ENCODE data around the gene PAPPA2. TPM values are rescaled to one million over a fixed set of nuclear protein-coding genes. Genes with fewer than 3 reads are reported as not detected.

PAPPA2 gene
- total RNA-seq, 2 experiments from 2014 or later: 0.19 TPM; not detected in 1

GRCh38 chr1:176790786-176791185 is 327.8 kb downstream of the PAPPA2 start:
- no peak for TF ChIP-seq EZH2phosphoT487 (IDR thresholded peaks at IDR 0.05; ENCODE audit: borderline replicate concordance, low read depth, low read length)
- TF ChIP-seq, protein P1, sequence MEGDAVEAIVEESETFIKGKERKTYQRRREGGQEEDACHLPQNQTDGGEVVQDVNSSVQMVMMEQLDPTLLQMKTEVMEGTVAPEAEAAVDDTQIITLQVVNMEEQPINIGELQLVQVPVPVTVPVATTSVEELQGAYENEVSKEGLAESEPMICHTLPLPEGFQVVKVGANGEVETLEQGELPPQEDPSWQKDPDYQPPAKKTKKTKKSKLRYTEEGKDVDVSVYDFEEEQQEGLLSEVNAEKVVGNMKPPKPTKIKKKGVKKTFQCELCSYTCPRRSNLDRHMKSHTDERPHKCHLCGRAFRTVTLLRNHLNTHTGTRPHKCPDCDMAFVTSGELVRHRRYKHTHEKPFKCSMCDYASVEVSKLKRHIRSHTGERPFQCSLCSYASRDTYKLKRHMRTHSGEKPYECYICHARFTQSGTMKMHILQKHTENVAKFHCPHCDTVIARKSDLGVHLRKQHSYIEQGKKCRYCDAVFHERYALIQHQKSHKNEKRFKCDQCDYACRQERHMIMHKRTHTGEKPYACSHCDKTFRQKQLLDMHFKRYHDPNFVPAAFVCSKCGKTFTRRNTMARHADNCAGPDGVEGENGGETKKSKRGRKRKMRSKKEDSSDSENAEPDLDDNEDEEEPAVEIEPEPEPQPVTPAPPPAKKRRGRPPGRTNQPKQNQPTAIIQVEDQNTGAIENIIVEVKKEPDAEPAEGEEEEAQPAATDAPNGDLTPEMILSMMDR (conservative IDR thresholded peaks at IDR 0.05; ENCODE audit: low read length): no peak
- H3K79me2 ChIP-seq (ENCODE audit: insufficient read depth, low read depth, low read length): no peaks in the 10 kb centered on the region
- H3K9me3 ChIP-seq (ENCODE audit: low read length): no peaks in the 10 kb centered on the region
- H3K36me3 ChIP-seq (ENCODE audit: insufficient read depth, low read length): no peaks in the 10 kb centered on the region
- H3K4me2 ChIP-seq (ENCODE audit: low read length): no peak overlapping the region
- no peak overlapping the region for H3K27ac ChIP-seq (ENCODE audit: low read depth, low read length, poor library complexity, severe bottlenecking)
- no peaks in the 10 kb centered on the region for H3K9me2 ChIP-seq (ENCODE audit: insufficient read depth, low read length)
- intact Hi-C loops (cut with micrococcal nuclease; ENCODE audit: unreplicated experiment): no loop called here
- H3K4me1 ChIP-seq (ENCODE audit: insufficient read depth, low read length, poor library complexity, severe bottlenecking): no peaks in the 10 kb centered on the region
- no peak overlapping the region for H3K4me3 ChIP-seq (ENCODE audit: low read depth, low read length, poor library complexity, severe bottlenecking)
- ChIA-PET POLR2A (interaction anchor here (0.6 to 0.7 kb wide), 2 partner anchors 26 to 92 kb away, joined by 3 to 5 read pairs; no protein-coding TSS in a partner anchor), CTCF (ENCODE audit: unreplicated experiment) (no interaction called here)
- BruUV-seq (replicated peaks): no TSS peak
- H2AFZ ChIP-seq (ENCODE audit: low read length): no peak overlapping the region
- H4K20me1 ChIP-seq (ENCODE audit: insufficient read depth, low read length): no peaks in the 10 kb centered on the region
- no peak for DNase-seq (ENCODE audit: low spot score)

- H3K4me3 ChIP-seq (ENCODE audit: low read depth, low read length, poor library complexity, severe bottlenecking): no peak overlapping the region
- POLR2A ChIA-PET: no interaction called here
- no peaks in the 10 kb centered on the region for H3K4me1 ChIP-seq (ENCODE audit: insufficient read depth, low read length, poor library complexity, severe bottlenecking)
- H2AFZ ChIP-seq (ENCODE audit: low read length): no peak overlapping the region
- H3K9me3 ChIP-seq (ENCODE audit: low read length): no peaks in the 10 kb centered on the region
- no peaks in the 10 kb centered on the region for H3K36me3 ChIP-seq (ENCODE audit: insufficient read depth, low read length)
- H3K4me2 ChIP-seq (ENCODE audit: low read length): no peak overlapping the region
- DNase-seq (ENCODE audit: low spot score): no peak
- no peaks in the 10 kb centered on the region for H4K20me1 ChIP-seq (ENCODE audit: insufficient read depth, low read length)
- H3K27ac ChIP-seq (ENCODE audit: low read depth, low read length, poor library complexity, severe bottlenecking): no peak overlapping the region
- BruUV-seq (replicated peaks): no TSS peak
- no peaks in the 10 kb centered on the region for H3K79me2 ChIP-seq (ENCODE audit: insufficient read depth, low read depth, low read length)
- intact Hi-C loops (cut with micrococcal nuclease; ENCODE audit: unreplicated experiment): no loop called here
- TF ChIP-seq, protein P1 (conservative IDR thresholded peaks at IDR 0.05; ENCODE audit: low read length): no peak
- no peak for TF ChIP-seq EZH2phosphoT487 (IDR thresholded peaks at IDR 0.05; ENCODE audit: borderline replicate concordance, low read depth, low read length)
- no peaks in the 10 kb centered on the region for H3K9me2 ChIP-seq (ENCODE audit: insufficient read depth, low read length)
- CTCF ChIA-PET (ENCODE audit: unreplicated experiment): no interaction called here
These were observed 328.9 kb downstream of the PAPPA2 start for GRCh38 chr1:176791906-176792305.

DNA sequence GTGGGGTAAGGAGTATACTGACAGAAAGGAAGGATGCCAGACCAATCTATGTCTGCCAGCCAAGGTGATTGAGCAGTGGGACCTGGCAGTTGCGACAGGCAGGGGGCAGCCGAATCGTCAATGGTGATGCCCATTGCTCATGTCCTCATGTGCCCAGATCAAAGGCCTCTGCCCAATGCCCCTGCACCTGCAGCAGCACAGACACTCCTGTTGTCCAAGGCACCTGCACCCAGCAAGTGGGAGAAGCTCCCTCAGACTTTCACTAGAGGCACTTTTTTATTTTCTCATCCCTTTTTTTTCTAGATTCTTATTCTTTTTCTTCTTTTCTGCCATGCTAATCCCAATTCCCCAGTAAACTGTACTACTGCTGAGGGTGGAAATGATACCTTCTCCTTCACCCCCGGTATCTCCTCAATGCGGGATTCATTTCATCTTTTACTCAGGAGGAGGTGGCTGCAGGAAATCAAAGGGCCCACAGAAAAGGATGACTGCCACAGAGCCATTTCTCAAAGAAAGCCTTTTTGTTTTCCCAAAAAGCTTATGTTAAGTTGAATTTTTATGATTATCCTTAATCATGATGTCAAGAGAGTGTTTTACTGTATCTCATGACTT is 332.0 kb downstream of the PAPPA2 start:
- no peaks in the 10 kb centered on the region for H3K4me1 ChIP-seq (ENCODE audit: insufficient read depth, low read length, poor library complexity, severe bottlenecking)
- ChIA-PET POLR2A (no interaction called here), CTCF (ENCODE audit: unreplicated experiment) (no interaction called here)
- no peaks in the 10 kb centered on the region for H3K9me3 ChIP-seq (ENCODE audit: low read length)
- intact Hi-C loops (cut with micrococcal nuclease; ENCODE audit: unreplicated experiment): no loop called here
- no peaks in the 10 kb centered on the region for H3K36me3 ChIP-seq (ENCODE audit: insufficient read depth, low read length)
- TF ChIP-seq, protein P1 (conservative IDR thresholded peaks at IDR 0.05; ENCODE audit: low read length): no peak
- H3K9me2 ChIP-seq (ENCODE audit: insufficient read depth, low read length): no peaks in the 10 kb centered on the region
- no peaks in the 10 kb centered on the region for H4K20me1 ChIP-seq (ENCODE audit: insufficient read depth, low read length)
- no peak overlapping the region for H3K4me2 ChIP-seq (ENCODE audit: low read length)
- no peak overlapping the region for H2AFZ ChIP-seq (ENCODE audit: low read length)
- no peak for DNase-seq (ENCODE audit: low spot score)
- no TSS peak for BruUV-seq (replicated peaks)
- H3K4me3 ChIP-seq (ENCODE audit: low read depth, low read length, poor library complexity, severe bottlenecking): no peak overlapping the region
- no peak overlapping the region for H3K27ac ChIP-seq (ENCODE audit: low read depth, low read length, poor library complexity, severe bottlenecking)
- no peaks in the 10 kb centered on the region for H3K79me2 ChIP-seq (ENCODE audit: insufficient read depth, low read depth, low read length)

Measured in OCI-LY7 (cell line).